PC-9 (cell line): ENCODE results near the gene SLC12A4.

Source experiments
- EZH2 ChIP-seq: fragments of 200-600 bp; sonication (generic); IDR thresholded peaks from 2 replicates; pipeline ENCODE4 v1.8.0; 2017; ENCODE audit warnings: antibody characterized with exemption, low read depth
- TF ChIP-seq, protein P1 (sequence below): fragments of 200-600 bp; sonication (generic); conservative IDR thresholded peaks from 2 replicates; pipeline ENCODE4 v1.6.1; 2017; ENCODE audit warnings: mixed run types, antibody characterized with exemption, mild to moderate bottlenecking, moderate library complexity

DNA sequence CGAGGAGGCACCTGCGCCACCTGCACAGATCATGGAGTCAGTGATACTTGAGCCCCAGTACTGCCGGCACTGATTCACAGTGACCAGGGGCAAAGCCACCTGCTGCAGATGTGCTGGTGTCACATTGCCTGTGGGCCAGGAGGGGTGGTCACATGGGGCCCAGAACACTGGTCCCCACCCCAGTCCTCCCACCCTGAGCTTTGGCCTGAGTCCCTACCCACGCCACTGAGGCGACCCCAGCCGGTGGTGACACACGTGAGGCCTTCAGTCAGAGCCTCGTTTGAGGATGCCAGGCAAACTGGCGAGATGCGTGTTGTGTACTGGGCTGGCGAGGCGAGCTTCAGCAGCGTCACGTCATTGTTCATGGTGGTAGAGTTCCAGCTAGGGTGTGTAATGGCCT is 38.2 kb downstream of the SLC12A4 start:
- TF ChIP-seq, protein P1, sequence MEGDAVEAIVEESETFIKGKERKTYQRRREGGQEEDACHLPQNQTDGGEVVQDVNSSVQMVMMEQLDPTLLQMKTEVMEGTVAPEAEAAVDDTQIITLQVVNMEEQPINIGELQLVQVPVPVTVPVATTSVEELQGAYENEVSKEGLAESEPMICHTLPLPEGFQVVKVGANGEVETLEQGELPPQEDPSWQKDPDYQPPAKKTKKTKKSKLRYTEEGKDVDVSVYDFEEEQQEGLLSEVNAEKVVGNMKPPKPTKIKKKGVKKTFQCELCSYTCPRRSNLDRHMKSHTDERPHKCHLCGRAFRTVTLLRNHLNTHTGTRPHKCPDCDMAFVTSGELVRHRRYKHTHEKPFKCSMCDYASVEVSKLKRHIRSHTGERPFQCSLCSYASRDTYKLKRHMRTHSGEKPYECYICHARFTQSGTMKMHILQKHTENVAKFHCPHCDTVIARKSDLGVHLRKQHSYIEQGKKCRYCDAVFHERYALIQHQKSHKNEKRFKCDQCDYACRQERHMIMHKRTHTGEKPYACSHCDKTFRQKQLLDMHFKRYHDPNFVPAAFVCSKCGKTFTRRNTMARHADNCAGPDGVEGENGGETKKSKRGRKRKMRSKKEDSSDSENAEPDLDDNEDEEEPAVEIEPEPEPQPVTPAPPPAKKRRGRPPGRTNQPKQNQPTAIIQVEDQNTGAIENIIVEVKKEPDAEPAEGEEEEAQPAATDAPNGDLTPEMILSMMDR, result no peak
- no peak for TF ChIP-seq EZH2
